Activated naive CD8-positive, alpha-beta T cell (primary cell): ENCODE results near the gene BTG4.

Experiments
- H3K27ac Mint-ChIP-seq: one replicate; pipeline ENCODE4 v1.8.0; 2021; ENCODE audit warnings: mixed read lengths
- H3K27me3 Mint-ChIP-seq: one replicate; pipeline ENCODE4 v1.8.0; 2021; ENCODE audit warnings: mixed read lengths
- H3K36me3 Mint-ChIP-seq: one replicate; pipeline ENCODE4 v1.8.0; 2021; ENCODE audit warnings: mixed read lengths
- H3K4me1 Mint-ChIP-seq: one replicate; pipeline ENCODE4 v1.8.0; 2021; ENCODE audit warnings: low read depth, mixed read lengths
- H3K4me3 Mint-ChIP-seq: one replicate; pipeline ENCODE4 v1.8.0; 2021; ENCODE audit warnings: mild to moderate bottlenecking, mixed read lengths
- H3K9me3 Mint-ChIP-seq: one replicate; pipeline ENCODE4 v1.8.0; 2021; ENCODE audit warnings: low read depth, mixed read lengths

BTG4 gene

DNA sequence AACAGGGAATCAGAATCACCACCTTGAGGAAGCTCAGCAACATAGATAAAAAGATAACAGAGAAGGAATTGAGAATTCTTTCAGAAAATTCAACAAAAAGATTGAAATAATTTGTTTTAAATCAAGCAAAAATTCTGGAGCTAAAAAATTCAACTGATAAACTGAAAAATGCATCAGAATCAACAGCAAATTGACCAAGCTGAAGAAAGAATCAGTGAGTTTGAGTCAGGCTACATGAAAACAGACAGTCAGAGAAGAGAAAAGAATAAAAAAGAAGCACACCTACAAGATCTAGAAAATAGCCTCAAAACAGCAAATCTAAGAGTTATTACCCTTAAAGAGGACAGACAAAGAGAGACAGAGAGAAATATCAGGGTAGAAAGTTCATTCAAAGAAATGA, 28.8 kb downstream of the BTG4 start:
- peaks cover 41% of the 10 kb centered on the region for H3K9me3 Mint-ChIP-seq
- peaks cover 9% of the 10 kb centered on the region for H3K36me3 Mint-ChIP-seq
- no peak overlapping the region for H3K27ac Mint-ChIP-seq
- H3K4me1 Mint-ChIP-seq, result no peaks in the 10 kb centered on the region
- H3K4me3 Mint-ChIP-seq, result no peak overlapping the region
- H3K27me3 Mint-ChIP-seq, result peaks cover 2% of the 10 kb centered on the region

DNA sequence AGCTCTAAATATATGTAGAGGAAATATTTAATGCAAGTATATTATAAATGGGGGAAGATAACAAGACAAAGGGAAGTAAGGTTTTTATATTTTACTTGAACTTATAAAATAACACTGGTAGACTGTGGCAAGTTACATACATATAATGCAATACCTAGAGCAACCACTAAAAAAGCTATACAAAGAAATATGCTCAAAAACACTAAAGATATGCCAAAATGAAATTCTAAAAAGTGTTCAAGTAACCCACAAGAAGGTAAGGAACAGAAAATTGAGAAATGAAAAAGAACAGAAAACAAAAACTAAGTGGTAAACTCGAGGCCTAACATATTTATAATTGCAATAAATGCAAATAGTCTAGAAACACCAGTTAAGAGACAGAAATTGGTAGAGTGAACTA, 32.5 kb downstream of the BTG4 start:
- no peak overlapping the region for H3K4me3 Mint-ChIP-seq

DNA sequence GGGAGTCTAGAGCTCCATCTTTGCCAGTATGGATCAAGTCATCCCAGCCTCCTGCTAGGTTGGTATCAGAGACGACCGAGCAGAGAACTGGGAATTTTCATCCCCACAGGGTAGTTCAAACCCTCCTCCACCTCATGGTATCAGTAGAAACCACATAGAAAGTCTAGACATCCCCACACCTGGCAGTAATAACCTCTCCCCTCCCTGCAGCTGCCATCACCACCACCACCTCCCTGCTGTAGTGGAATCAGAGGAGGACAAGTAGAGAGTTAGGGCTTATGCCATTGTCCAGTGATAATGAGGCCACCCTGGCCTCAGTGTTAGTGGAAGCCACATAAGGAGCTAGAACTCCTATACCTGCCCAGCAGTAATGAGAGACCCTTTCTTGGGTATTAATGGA, 34.3 kb downstream of the BTG4 start:
- Mint-ChIP-seq H3K9me3 (peaks cover 17% of the 10 kb centered on the region), H3K27me3 (no peaks in the 10 kb centered on the region), H3K4me3 (no peak overlapping the region), H3K36me3 (no peaks in the 10 kb centered on the region), H3K27ac (no peak overlapping the region), H3K4me1 (no peaks in the 10 kb centered on the region)

More for the DNA sequence above, 32.5 kb downstream of the BTG4 start:
- Mint-ChIP-seq H3K27ac (no peak overlapping the region), H3K27me3 (no peaks in the 10 kb centered on the region), H3K9me3 (peaks cover 30% of the 10 kb centered on the region), H3K36me3 (peaks cover 9% of the 10 kb centered on the region), H3K4me1 (no peaks in the 10 kb centered on the region)

DNA sequence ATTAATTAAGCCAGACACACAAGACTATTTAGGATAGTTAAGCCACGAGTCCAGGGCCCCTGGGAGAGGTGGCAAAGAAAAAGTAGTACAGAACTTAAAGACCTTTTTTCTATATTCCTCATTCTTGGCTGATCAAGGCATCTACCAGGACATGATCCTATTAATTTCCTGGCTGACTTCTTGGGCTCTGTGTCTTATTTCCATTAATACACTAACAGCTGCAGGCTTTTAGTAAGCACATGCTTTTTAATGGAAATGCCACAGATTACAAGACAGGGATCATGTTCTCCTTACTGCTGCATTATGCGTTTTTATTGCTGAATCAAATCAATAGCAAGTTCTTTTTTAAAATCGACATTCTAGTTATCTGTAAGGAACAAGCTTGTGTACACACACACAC, 35.2 kb downstream of the BTG4 start:
- H3K36me3 Mint-ChIP-seq, result no peaks in the 10 kb centered on the region
- no peak overlapping the region for H3K27ac Mint-ChIP-seq
- peaks cover 11% of the 10 kb centered on the region for H3K9me3 Mint-ChIP-seq
- no peak overlapping the region for H3K4me3 Mint-ChIP-seq
- no peaks in the 10 kb centered on the region for H3K27me3 Mint-ChIP-seq
- no peaks in the 10 kb centered on the region for H3K4me1 Mint-ChIP-seq

DNA sequence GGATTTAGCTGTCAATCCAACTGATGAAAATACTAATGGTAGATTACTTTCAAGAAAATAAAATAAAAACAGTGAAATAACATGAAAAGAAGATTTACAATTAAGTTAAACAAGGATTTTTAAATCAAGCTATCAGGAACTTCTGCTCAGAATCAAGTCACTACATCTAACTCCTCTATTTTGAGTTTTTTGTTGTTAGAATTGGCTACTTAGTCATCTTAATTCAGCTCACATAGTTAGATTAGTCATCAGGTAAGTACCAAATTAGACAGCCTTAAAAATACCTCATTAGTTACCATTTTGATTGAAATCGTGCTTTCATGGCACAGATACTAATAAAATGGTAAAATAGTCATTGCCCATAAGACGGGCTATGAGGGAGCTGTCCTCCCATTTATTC, 35.8 kb downstream of the BTG4 start:
- H3K9me3 Mint-ChIP-seq, result peaks cover 11% of the 10 kb centered on the region
- no peaks in the 10 kb centered on the region for H3K36me3 Mint-ChIP-seq
- no peak overlapping the region for H3K27ac Mint-ChIP-seq
- H3K4me3 Mint-ChIP-seq, result no peak overlapping the region
- no peaks in the 10 kb centered on the region for H3K4me1 Mint-ChIP-seq
- no peaks in the 10 kb centered on the region for H3K27me3 Mint-ChIP-seq

DNA sequence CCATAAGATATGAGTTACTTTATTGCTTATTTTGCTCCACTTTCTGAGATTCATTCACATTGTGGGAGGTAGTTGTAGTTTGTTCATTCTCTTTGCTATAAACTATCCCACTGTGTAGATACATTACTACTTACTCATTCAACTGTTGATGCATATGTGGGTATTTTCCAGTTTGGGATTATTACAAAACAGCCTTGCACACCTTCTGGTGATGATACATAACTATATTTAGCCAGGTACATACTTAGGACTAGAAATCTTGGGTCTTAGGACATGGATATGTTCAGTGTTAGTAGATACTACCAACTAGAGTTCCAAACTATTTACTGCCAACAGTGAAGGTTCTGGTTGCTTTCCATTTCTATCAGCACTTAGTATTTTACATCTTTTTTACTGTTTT, 37.8 kb downstream of the BTG4 start:
- H3K27me3 Mint-ChIP-seq, result no peaks in the 10 kb centered on the region
- no peak overlapping the region for H3K4me3 Mint-ChIP-seq
- H3K27ac Mint-ChIP-seq, result no peak overlapping the region
- H3K4me1 Mint-ChIP-seq, result no peaks in the 10 kb centered on the region
- H3K36me3 Mint-ChIP-seq, result no peaks in the 10 kb centered on the region
- peaks cover 4% of the 10 kb centered on the region for H3K9me3 Mint-ChIP-seq

DNA sequence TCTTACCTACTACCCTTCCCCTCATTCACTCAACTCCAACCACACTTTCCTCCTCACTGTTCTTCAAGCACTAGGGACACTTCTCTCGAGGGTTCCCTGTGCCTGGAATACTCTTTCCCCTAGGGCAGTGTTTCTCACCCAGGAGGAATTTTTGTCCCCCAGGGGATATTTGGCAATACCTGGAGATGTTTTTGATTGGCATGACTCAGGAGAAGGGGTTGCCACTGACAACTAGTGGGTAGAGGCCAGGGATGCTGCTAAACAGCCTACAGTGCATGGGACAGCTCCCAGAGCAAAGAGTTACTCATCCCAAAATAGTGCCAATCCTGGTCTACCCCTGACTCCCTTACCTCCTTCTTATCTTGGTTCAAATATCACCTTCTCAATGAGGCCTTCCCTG, 40.0 kb downstream of the BTG4 start:
- Mint-ChIP-seq H3K27me3 (no peaks in the 10 kb centered on the region), H3K4me3 (no peak overlapping the region), H3K36me3 (no peaks in the 10 kb centered on the region), H3K4me1 (no peaks in the 10 kb centered on the region), H3K27ac (no peak overlapping the region), H3K9me3 (peaks cover 4% of the 10 kb centered on the region)

DNA sequence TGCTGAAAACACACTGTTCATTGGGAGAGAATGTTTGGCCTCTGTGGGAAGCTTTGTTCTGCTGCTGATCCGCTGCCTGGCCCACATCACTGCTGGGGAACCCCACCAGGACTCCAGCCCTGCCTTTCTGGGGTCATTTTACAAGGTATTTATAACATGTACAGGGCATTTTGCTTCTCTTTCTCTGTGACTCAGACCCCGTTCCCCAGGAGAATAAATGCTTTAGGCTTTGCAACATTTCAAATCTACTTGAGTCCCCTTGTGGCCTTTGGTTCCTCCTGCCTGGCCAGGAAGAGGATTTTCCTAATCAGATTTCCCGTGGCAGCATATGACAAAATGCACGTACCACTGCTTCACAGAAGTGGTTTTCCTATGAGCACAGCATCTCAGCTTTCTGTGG, 43.0 kb downstream of the BTG4 start:
- H3K9me3 Mint-ChIP-seq, result peaks cover 4% of the 10 kb centered on the region
- no peaks in the 10 kb centered on the region for H3K27me3 Mint-ChIP-seq
- H3K4me1 Mint-ChIP-seq, result no peaks in the 10 kb centered on the region
- H3K4me3 Mint-ChIP-seq, result no peak overlapping the region
- H3K36me3 Mint-ChIP-seq, result no peaks in the 10 kb centered on the region
- H3K27ac Mint-ChIP-seq, result no peak overlapping the region

DNA sequence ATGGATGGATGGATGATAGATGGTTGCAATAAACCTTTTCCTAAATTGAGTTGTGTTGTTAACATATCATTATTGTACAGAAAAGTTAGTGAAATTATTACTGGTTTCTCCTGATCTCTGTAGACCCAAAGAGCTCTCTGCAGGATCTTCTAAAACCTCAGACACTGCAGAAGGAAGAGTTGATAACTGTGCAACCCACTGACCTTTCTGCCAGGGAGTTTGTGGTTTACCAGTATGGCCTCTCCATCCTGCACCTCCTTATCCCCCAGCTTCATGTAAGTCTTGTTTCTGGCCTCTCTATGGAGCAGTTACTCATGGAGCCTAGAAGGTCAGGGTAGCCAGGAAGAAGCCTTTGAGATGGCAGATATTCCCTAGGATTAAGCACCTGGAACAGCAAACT, 45.6 kb downstream of the BTG4 start:
- no peak overlapping the region for H3K4me3 Mint-ChIP-seq
- no peaks in the 10 kb centered on the region for H3K36me3 Mint-ChIP-seq

DNA sequence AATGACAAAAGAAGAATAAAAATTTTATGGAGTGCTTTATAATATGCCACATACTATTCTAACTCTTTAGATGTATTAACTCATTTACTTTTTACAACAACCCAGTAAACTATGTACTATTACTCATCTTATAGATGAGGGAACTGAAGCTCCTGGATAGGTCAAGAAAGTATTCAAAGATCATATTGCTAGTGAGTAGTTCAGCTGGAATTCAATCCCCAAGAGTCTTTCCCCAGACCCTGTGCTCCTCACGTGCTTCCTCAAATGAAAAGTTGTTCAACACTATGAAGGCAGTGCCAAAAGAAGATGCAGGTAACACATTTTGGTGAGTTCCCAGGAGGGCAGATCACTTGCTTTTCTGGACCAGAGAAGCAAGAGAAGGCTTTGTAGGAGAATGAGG, 46.8 kb downstream of the BTG4 start:
- Mint-ChIP-seq H3K36me3 (no peaks in the 10 kb centered on the region), H3K27me3 (peaks cover 2% of the 10 kb centered on the region), H3K27ac (no peak overlapping the region), H3K4me1 (no peaks in the 10 kb centered on the region), H3K4me3 (no peak overlapping the region), H3K9me3 (no peaks in the 10 kb centered on the region)

More for the DNA sequence above, 45.6 kb downstream of the BTG4 start:
- H3K9me3 Mint-ChIP-seq, result no peaks in the 10 kb centered on the region
- H3K4me1 Mint-ChIP-seq, result no peaks in the 10 kb centered on the region
- H3K27ac Mint-ChIP-seq, result no peak overlapping the region
- no peaks in the 10 kb centered on the region for H3K27me3 Mint-ChIP-seq

DNA sequence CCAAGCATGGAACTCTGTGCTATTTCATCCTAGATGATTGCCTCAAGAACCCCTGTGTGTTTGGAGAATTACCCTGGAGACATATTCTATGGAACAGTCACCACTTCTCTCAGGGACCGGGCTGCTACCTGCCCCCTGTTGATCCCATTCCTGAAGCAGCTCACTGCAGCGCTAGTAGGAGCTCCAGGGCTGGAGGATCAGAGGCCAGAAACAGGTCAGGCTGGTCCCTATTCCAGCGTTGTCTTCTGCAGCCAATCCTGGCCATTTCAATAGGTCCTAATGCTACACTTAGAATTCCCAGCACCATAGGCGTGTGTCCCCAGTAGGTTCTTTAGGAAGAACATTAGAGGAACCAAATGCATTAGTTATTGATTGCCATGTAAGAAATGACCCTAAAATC, 48.9 kb downstream of the BTG4 start:
- no peaks in the 10 kb centered on the region for H3K36me3 Mint-ChIP-seq
- H3K4me1 Mint-ChIP-seq, result no peaks in the 10 kb centered on the region
- no peak overlapping the region for H3K27ac Mint-ChIP-seq
- no peaks in the 10 kb centered on the region for H3K9me3 Mint-ChIP-seq
- peaks cover 5% of the 10 kb centered on the region for H3K27me3 Mint-ChIP-seq
- no peak overlapping the region for H3K4me3 Mint-ChIP-seq

DNA sequence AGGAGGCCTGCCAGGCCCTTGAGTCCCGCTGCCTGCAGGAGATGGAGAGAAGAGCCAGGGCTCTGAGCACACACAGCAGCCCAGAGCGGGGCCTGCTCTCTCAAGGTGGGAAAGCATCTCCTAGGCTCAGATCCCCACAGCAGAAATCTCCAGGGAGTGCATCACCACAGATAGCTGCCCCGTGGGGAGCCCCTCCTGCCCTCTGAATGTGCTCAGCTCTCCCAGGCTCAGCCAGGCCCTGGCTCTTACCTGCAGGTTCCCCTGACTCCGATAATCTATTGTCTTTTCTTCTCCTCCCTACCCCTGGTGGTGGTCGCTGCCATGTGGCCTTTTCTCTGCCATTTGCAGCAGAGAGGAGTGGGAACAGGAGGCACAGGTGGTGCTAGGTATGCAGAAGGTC, 49.9 kb downstream of the BTG4 start:
- Mint-ChIP-seq H3K4me1 (no peaks in the 10 kb centered on the region), H3K9me3 (no peaks in the 10 kb centered on the region), H3K36me3 (no peaks in the 10 kb centered on the region), H3K4me3 (no peak overlapping the region), H3K27me3 (peaks cover 5% of the 10 kb centered on the region), H3K27ac (no peak overlapping the region)

DNA sequence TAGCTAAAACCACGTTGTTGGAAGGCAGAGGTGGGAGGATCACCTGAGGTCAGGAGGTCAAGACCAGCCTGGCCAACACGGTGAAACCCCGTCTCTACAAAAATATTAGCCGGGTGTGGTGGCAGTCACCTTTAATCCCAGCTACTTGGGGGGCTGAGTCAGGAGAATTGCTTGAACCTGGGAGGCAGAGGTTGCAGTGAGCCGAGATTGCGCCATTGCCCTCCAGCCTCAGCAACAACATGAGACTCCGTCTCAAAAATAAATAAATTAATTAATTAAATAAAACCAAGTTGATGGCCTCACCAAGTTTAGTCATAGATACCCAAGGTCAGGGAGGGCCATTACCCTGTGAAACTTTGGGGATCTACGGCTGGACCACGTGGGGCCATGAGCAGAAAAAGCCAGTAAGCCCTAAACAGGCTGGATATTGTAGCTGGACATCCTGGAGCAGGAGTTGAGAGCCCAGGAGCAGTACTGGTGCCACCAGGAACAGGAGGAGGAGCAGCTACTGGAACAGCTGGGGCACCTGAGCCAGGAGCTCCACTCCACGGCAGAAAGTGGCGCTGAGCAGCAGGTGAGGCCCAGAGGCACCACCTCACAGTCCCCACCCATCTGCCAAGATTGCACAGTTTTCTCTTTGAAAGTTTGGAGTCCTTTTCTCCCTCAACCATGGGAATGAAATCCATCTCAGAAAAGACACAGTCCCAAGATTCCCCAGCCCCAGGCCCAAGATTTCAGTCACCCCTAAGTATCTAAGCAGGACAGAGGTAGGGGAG, 50.5 kb downstream of the BTG4 start:
- H3K9me3 Mint-ChIP-seq, result no peaks in the 10 kb centered on the region
- no peak overlapping the region for H3K4me3 Mint-ChIP-seq
- H3K36me3 Mint-ChIP-seq, result no peaks in the 10 kb centered on the region
- H3K27me3 Mint-ChIP-seq, result peaks cover 5% of the 10 kb centered on the region
- H3K27ac Mint-ChIP-seq, result no peak overlapping the region
- H3K4me1 Mint-ChIP-seq, result no peaks in the 10 kb centered on the region

DNA sequence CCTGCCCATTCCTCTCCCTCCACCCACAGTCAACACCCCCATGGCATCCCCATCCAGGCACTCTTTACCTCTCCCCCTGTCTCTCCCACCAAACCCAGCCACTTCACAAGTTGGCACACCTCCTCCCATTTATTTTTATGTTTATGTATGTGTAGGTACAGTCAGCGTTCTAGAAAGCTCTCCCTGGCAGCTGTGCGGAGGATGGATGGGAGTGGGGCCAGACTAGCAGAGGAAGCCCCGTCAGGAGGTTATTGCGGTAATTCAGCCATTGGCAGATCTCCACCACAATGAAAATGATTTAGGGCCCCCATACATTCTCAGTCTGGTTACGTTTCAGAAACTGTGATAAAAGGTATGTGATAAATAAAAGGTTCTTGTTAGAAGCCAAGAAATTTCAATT, 51.3 kb downstream of the BTG4 start:
- no peaks in the 10 kb centered on the region for H3K9me3 Mint-ChIP-seq
- H3K36me3 Mint-ChIP-seq, result no peaks in the 10 kb centered on the region
- H3K27me3 Mint-ChIP-seq, result peaks cover 5% of the 10 kb centered on the region
- H3K4me1 Mint-ChIP-seq, result no peaks in the 10 kb centered on the region
- H3K4me3 Mint-ChIP-seq, result no peak overlapping the region
- no peak overlapping the region for H3K27ac Mint-ChIP-seq

DNA sequence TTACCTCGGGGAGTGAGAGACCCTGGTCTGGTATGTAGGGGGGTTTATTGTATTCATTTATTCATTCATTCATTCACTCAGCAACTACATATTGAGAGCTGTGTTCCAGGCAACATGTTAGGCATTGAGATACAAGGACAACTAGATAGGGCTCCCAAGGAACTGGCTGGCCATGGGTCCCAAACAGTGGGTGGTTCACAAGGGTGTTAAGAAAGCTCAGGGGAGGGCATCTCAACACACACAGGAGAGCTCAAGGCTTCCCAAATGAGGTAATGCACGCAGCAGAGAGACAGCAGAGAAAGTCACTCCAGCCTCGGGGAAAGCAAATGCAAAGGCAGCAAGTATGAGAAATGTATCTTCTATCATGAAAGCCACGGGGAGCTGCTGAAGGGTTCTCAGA, 51.8 kb downstream of the BTG4 start:
- Mint-ChIP-seq H3K27ac (no peak overlapping the region), H3K4me1 (no peaks in the 10 kb centered on the region), H3K9me3 (no peaks in the 10 kb centered on the region), H3K27me3 (peaks cover 5% of the 10 kb centered on the region), H3K4me3 (no peak overlapping the region), H3K36me3 (no peaks in the 10 kb centered on the region)

DNA sequence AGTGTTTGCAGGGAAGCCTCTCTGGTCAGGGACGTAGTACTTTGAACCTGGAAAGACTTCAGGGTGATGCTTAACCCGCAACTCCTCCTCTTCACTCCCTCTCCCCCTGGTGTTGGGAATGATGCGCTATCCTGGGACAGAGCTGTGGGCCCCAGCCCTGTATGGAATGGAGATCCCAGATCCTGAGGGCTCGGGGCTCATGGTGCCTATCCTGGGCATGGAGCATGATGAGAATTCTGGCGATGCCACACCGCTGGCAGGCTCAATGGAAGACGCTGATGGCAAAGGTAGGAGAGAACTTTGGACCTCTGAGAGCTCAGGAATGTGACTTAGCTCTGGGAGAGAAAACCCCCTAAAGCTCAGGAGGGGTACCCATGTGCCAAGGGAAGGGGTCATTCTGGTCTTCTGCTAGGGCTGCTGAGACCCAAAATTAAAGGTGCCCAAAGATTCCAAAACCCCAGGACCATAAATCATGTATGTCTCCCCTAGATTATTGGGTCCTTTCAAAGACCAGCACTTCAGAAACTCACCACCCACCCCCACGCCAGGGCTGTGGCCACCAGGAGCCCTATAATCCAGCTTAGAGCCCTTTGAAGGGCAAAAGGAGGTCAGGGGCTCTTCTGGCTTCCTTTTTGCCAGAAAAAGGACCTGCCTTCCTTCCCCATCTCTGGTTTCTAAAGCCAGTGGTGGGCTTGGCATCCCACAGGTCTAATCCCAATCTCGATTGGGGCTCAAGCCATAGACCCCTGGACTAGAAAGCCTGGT, 52.5 kb downstream of the BTG4 start:
- Mint-ChIP-seq H3K4me1 (peaks cover 2% of the 10 kb centered on the region), H3K4me3 (no peak overlapping the region), H3K9me3 (no peaks in the 10 kb centered on the region), H3K27ac (no peak overlapping the region), H3K27me3 (peaks cover 5% of the 10 kb centered on the region), H3K36me3 (no peaks in the 10 kb centered on the region)
